Mammary epithelial cell (primary cell): ENCODE measurements around the gene GNAS.

ENCODE experiments used
- CTCF ChIP-seq, 2 donors: IDR thresholded peaks in 1 of 2; conservative IDR thresholded peaks in 1 of 2; 2 replicates each; pipeline ENCODE4 v1.5.1; 2011 to 2012; ENCODE audit warnings: inconsistent platforms in 2 of 2, low read length in 2 of 2, mild to moderate bottlenecking in 2 of 2, control low read depth in 1 of 2, low read depth in 1 of 2; ENCODE audit not compliant: insufficient read depth in 1 of 2; ENCODE audit errors: extremely low read depth in 1 of 2
- EZH2 ChIP-seq: IDR thresholded peaks from 2 replicates; pipeline ENCODE4 v1.6.1; 2012; ENCODE audit warnings: low read length, inconsistent platforms, borderline replicate concordance

- peak in 1 of 2 donors; percentile 20 for TF ChIP-seq CTCF (conservative IDR thresholded peaks at IDR 0.05 in 1 of 2, IDR thresholded peaks at IDR 0.05 in 1 of 2; ENCODE audit: extremely low read depth in 1 of 2, insufficient read depth in 1 of 2, low read depth in 1 of 2, low read length in 2 of 2)
- no peak for TF ChIP-seq EZH2
Measured at GRCh38 chr20:58892141-58892931, 39.8 kb downstream of the GNAS start.
